Naive thymus-derived CD4-positive, alpha-beta T cell (primary cell): Measurements from ENCODE around the gene ERP27. TPM values are rescaled to one million over a fixed set of nuclear protein-coding genes. Genes with fewer than 3 reads are reported as not detected.

Source experiments
- ATAC-seq: fragments of 150-1000 bp; cut with Tn5 transposase; 2 replicates; pipeline ENCODE4 v1.10.0; 2021; ENCODE audit warnings: mild to moderate bottlenecking, moderate library complexity
- CTCF ChIA-PET: fragments of 350-600 bp; sonication (Branson Sonifier 250); formaldehyde crosslinking; loops from one replicate; lab custom pipeline; 2021; ENCODE audit warnings: antibody characterized with exemption; lab: Charles Lee
- POLR2A ChIA-PET: fragments of 350-600 bp; sonication (Branson Sonifier 250); formaldehyde crosslinking; loops from one replicate; lab custom pipeline; 2021; ENCODE audit warnings: antibody characterized with exemption, inconsistent platforms; lab: Charles Lee
- DNase-seq, 9 donors: peaks; one replicate each; pipeline versions ENCODE4 v3.0.0 to v3.0.0-alpha.2; 2020 to 2022; ENCODE audit warnings: mixed read lengths in 1 of 9
- H3K27ac ChIP-seq: one replicate; pipeline ENCODE4 v1.7.0; 2013; ENCODE audit warnings: mild to moderate bottlenecking, low read depth, low read length, moderate library complexity
- H3K27me3 ChIP-seq, 2 donors: one replicate each; pipeline ENCODE4 v1.7.0; 2013; ENCODE audit warnings: low read length in 2 of 2, mild to moderate bottlenecking in 2 of 2, moderate library complexity in 2 of 2; ENCODE audit not compliant: control insufficient read depth in 2 of 2, insufficient read depth in 2 of 2
- H3K36me3 ChIP-seq, 3 experiments: 1 replicate in 2 of 3; 2 replicates in 1 of 3; pipeline ENCODE4 v1.7.0; 2013; ENCODE audit warnings: low read length in 3 of 3, mild to moderate bottlenecking in 3 of 3, moderate library complexity in 1 of 3; ENCODE audit not compliant: insufficient read depth in 3 of 3, control insufficient read depth in 2 of 3
- H3K4me1 ChIP-seq, 2 donors: one replicate each; pipeline ENCODE4 v1.7.0; 2013; ENCODE audit warnings: low read length in 2 of 2, mild to moderate bottlenecking in 2 of 2, moderate library complexity in 1 of 2; ENCODE audit not compliant: control insufficient read depth in 2 of 2, insufficient read depth in 2 of 2
- H3K4me3 ChIP-seq: 2 replicates; pipeline ENCODE4 v1.7.0; 2013; ENCODE audit warnings: mild to moderate bottlenecking, low read length
- H3K9me3 ChIP-seq, 3 experiments: 1 replicate in 2 of 3; 2 replicates in 1 of 3; pipeline ENCODE4 v1.7.0; 2013; ENCODE audit warnings: low read length in 3 of 3; ENCODE audit not compliant: control insufficient read depth in 2 of 3
- H3K27ac Mint-ChIP-seq, 9 donors: one replicate each; pipeline ENCODE4 v1.8.0; 2020 to 2022; ENCODE audit warnings: mixed read lengths in 9 of 9, mild to moderate bottlenecking in 8 of 9, moderate library complexity in 5 of 9, inconsistent platforms in 2 of 9
- H3K27me3 Mint-ChIP-seq, 5 donors: one replicate each; pipeline ENCODE4 v1.8.0; 2021 to 2022; ENCODE audit warnings: mixed read lengths in 5 of 5, mild to moderate bottlenecking in 1 of 5
- H3K36me3 Mint-ChIP-seq, 5 donors: one replicate each; pipeline ENCODE4 v1.8.0; 2020 to 2022; ENCODE audit warnings: mixed read lengths in 5 of 5, mild to moderate bottlenecking in 3 of 5, inconsistent platforms in 1 of 5
- H3K4me1 Mint-ChIP-seq, 7 donors: one replicate each; pipeline ENCODE4 v1.8.0; 2020 to 2022; ENCODE audit warnings: mixed read lengths in 7 of 7, mild to moderate bottlenecking in 3 of 7, inconsistent platforms in 1 of 7
- H3K4me3 Mint-ChIP-seq, 10 donors: one replicate each; pipeline ENCODE4 v1.8.0; 2020 to 2022; ENCODE audit warnings: mild to moderate bottlenecking in 10 of 10, mixed read lengths in 10 of 10, moderate library complexity in 6 of 10, inconsistent platforms in 2 of 10
- H3K9me3 Mint-ChIP-seq, 11 donors: one replicate each; pipeline ENCODE4 v1.8.0; 2020 to 2022; ENCODE audit warnings: mixed read lengths in 11 of 11, mild to moderate bottlenecking in 4 of 11, inconsistent platforms in 1 of 11, moderate library complexity in 1 of 11
- intact Hi-C, 2 donors: fragments of 100-400 bp; cut with micrococcal nuclease; formaldehyde crosslinking; loops; one replicate each; pipeline ENCODE4 v1.15.1; 2023
- polyA plus RNA-seq, 2 donors: library from polyadenylated mRNA; unstranded; fragments of 300-500 nt; fragmentation: Illumina TruSeq; gene quantifications; one replicate each; pipeline ENCODE4 v1.2.3, GENCODE V29; 2021
- total RNA-seq, 6 experiments: library from RNA in 5 of 6; stranded (reverse) in 5 of 6; gene quantifications; 1 replicate in 5 of 6; 2 replicates in 1 of 6; pipeline ENCODE4 v1.2.3 and lab custom pipeline; 2021 to 2026

The ERP27 gene
- total and polyA plus RNA-seq, 7 experiments from 2014 or later, result 5.6 to 20.3 (median 13.1) TPM

DNA sequence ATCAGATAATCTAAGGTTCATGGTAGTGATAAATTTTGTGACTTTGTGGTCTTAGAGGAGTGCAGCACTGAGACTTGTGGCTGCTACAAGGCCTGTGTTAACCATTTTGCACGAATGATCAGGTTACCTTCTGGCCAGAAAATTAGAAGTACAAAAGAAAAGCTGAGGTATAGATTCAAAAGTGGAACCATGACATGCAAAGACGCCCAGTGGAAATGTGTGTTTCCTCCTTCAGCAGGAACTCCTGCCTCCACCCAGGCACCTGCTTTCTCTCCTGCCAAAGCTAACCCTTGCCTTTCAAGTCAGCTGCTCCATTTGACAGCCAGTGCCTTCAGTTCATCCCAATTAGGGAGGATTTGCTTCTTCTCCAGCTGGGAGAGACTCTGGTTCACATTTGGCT lies 44.7 kb upstream of the ERP27 start:
- Mint-ChIP-seq H3K36me3 (peaks cover 0 to 2% (median 0%) of the 10 kb centered on the region in 5 donors), H3K4me1 (peaks cover 34 to 80% (median 68%) of the 10 kb centered on the region in 7 donors), H3K4me3 (peak overlapping the region; percentile 26 to 67 (median 56)), H3K9me3 (no peaks in the 10 kb centered on the region), H3K27ac (peak overlapping the region in 8 of 9 donors; percentile 16 to 77 (median 70)), H3K27me3 (peaks cover 0 to under 1% (median 0%) of the 10 kb centered on the region in 5 donors)
- Histone ChIP-seq H3K36me3 (no peaks in the 10 kb centered on the region), H3K27ac (no peak overlapping the region), H3K4me3 (no peak overlapping the region), H3K4me1 (peaks cover 17 to 50% of the 10 kb centered on the region in 2 donors), H3K9me3 (no peaks in the 10 kb centered on the region), H3K27me3 (no peaks in the 10 kb centered on the region)
- DNase-seq, result peak in 3 of 9 donors; percentile 17 to 21 (median 19)
- POLR2A ChIA-PET, result interaction anchor here (0.9 to 4.4 kb wide), 5 partner anchors 10 to 35 kb away, joined by 3 to 22 read pairs (median 3); partner anchors contain the start of genes ARHGDIB and PDE6H
- intact Hi-C loops, result loop anchor here in 1 of 2 donors (1.0 kb wide), 1 partner anchor 10 kb away; the partner anchor contains the start of gene PDE6H
- peak; percentile 26 for ATAC-seq
- CTCF ChIA-PET, result interaction anchor here (1.3 to 1.4 kb wide), 2 partner anchors 13 to 46 kb away, joined by 3 to 5 read pairs; no protein-coding TSS in a partner anchor

DNA sequence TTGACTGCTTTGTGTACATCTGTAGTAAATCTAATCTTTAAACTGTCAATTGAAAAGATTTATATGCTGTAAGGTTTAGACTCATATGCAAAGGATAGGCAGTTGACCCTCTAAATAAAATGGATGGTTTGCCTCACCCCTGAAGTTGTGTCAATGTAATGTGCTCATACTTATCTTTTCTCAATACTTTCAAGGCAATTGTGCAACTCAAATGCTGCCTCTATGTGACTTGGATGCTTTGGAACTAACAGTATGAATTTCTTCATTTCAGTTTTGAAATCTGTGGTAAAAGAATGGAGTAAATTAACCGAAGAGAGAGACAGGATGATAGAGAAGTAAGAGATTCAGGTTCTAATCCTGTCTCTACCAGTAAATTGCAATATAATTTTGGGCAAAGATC lies 44.2 kb upstream of the ERP27 start:
- CTCF ChIA-PET, result interaction anchor here (1.3 to 1.4 kb wide), 2 partner anchors 13 to 46 kb away, joined by 3 to 5 read pairs; no protein-coding TSS in a partner anchor
- Mint-ChIP-seq H3K27me3 (no peaks in the 10 kb centered on the region), H3K9me3 (no peaks in the 10 kb centered on the region), H3K4me3 (peak overlapping the region in 9 of 10 donors; percentile 26 to 67 (median 57)), H3K27ac (peak overlapping the region in 7 of 9 donors; percentile 31 to 77 (median 71)), H3K36me3 (peaks cover 0 to 1% (median 0%) of the 10 kb centered on the region in 5 donors), H3K4me1 (peaks cover 37 to 82% (median 68%) of the 10 kb centered on the region in 7 donors)
- Histone ChIP-seq H3K9me3 (no peaks in the 10 kb centered on the region), H3K4me3 (no peak overlapping the region), H3K27ac (no peak overlapping the region), H3K4me1 (peaks cover 17 to 50% of the 10 kb centered on the region in 2 donors), H3K27me3 (no peaks in the 10 kb centered on the region), H3K36me3 (no peaks in the 10 kb centered on the region)
- peak; percentile 26 for ATAC-seq
- POLR2A ChIA-PET, result interaction anchor here (1.0 to 4.4 kb wide), 5 partner anchors 10 to 41 kb away, joined by 3 to 22 read pairs (median 4); partner anchors contain the start of genes ARHGDIB and PDE6H
- no peak for DNase-seq
- intact Hi-C loops, result no loop called here

DNA sequence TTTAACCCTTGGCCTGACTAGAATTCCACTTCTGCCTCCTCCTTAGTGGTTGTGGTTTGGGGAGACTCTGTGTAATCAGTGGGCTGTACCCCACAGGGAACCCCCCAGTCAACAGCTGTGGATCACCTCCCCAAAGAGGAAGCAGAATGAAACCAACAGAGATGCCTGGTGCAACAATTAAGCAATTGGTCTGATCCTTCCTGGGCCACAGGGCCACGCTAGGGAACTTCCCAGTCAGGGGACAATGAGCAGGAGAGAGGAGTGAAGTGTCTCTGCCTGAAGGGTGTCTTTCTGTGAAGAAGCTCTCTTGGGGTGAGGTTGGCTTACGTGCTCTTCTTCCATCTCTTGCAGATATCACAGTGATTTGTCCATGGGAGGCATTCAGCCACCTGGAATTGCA lies 42.7 kb upstream of the ERP27 start:
- intact Hi-C loops, result no loop called here
- no peaks in the 10 kb centered on the region for H3K27me3 Mint-ChIP-seq
- POLR2A ChIA-PET, result interaction anchor here (1.0 to 4.4 kb wide), 5 partner anchors 8 to 40 kb away, joined by 4 to 22 read pairs (median 5); partner anchors contain the start of gene PDE6H

DNA sequence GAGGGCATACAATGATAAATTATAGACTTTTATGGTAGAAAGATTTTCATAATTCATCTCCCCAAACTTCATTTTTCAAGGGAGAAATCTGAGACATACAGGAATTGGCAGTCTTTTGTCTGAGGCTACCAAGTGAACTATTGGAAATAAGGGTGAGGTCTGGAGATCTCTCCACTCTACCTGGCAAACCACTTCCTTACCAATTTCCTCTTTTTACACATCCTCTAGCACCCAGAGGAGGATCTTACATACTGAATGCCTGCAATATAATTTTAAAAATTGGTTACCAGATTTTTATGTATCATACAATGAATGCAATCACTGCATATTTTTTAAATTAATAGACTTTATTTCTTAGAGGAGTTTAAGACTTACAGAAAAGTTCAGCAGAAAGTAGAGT lies 41.1 kb upstream of the ERP27 start:
- no peaks in the 10 kb centered on the region for H3K9me3 ChIP-seq
- H3K4me1 Mint-ChIP-seq, result peaks cover 43 to 68% (median 61%) of the 10 kb centered on the region in 7 donors
- no peak overlapping the region for H3K4me3 ChIP-seq
- no peaks in the 10 kb centered on the region for H3K9me3 Mint-ChIP-seq
- peaks cover 17 to 44% of the 10 kb centered on the region in 2 donors for H3K4me1 ChIP-seq
- peak overlapping the region in 5 of 9 donors; percentile 2 to 74 (median 9) for H3K27ac Mint-ChIP-seq
- no peaks in the 10 kb centered on the region for H3K36me3 ChIP-seq
- peaks cover 0 to 1% (median 0%) of the 10 kb centered on the region in 5 donors for H3K36me3 Mint-ChIP-seq
- peak overlapping the region in 7 of 10 donors; percentile 5 to 59 (median 36) for H3K4me3 Mint-ChIP-seq
- CTCF ChIA-PET, result no interaction called here
- no peaks in the 10 kb centered on the region for H3K27me3 Mint-ChIP-seq
- DNase-seq (no peak), ATAC-seq (no peak)
- intact Hi-C loops, result loop anchor here in 1 of 2 donors (2.0 kb wide), 2 partner anchors 13 to 17 kb away; no protein-coding TSS in a partner anchor
- POLR2A ChIA-PET, result interaction anchor here (0.6 to 2.8 kb wide), 4 partner anchors 11 to 591 kb away, joined by 3 to 9 read pairs (median 4); no protein-coding TSS in a partner anchor
- H3K27ac ChIP-seq, result no peak overlapping the region
- no peaks in the 10 kb centered on the region for H3K27me3 ChIP-seq

More for the DNA sequence above, 42.7 kb upstream of the ERP27 start:
- Mint-ChIP-seq H3K4me1 (peaks cover 41 to 75% (median 68%) of the 10 kb centered on the region in 7 donors), H3K4me3 (peak overlapping the region in 6 of 10 donors; percentile 10 to 62 (median 18)), H3K36me3 (peaks cover 0 to 1% (median 0%) of the 10 kb centered on the region in 5 donors), H3K27ac (peak overlapping the region in 6 of 9 donors; percentile 1 to 78 (median 18)), H3K9me3 (no peaks in the 10 kb centered on the region)
- CTCF ChIA-PET, result no interaction called here
- H3K4me3 ChIP-seq, result no peak overlapping the region
- no peak overlapping the region for H3K27ac ChIP-seq
- H3K4me1 ChIP-seq, result peaks cover 17 to 50% of the 10 kb centered on the region in 2 donors
- H3K9me3 ChIP-seq, result no peaks in the 10 kb centered on the region
- ATAC-seq (peak; percentile 84), DNase-seq (no peak)
- H3K27me3 ChIP-seq, result no peaks in the 10 kb centered on the region
- no peaks in the 10 kb centered on the region for H3K36me3 ChIP-seq

DNA sequence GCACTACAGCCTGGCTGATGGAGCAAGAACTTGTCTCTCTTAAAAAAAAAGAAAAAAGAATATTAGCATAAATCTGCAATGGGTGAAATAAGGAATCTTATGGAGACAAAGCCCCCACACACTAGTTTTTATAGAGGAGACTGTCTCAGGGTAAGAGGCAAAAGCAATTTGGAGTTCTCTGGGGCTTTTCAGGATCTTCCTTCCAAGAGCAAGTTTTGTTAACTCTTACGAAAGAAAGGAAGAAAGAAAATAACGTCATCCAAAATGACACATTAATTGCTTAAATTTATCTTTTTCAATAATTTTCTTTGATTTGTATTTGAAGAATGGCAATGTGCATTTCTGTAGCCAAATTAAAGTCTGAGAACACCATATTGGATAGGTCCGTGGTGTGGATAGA lies 38.3 kb upstream of the ERP27 start:
- intact Hi-C loops, result no loop called here
- ChIA-PET CTCF (interaction anchor here (1.3 kb wide), 1 partner anchor 19 kb away, joined by 3 read pairs; no protein-coding TSS in a partner anchor), POLR2A (interaction anchor here (1.0 to 1.6 kb wide), 4 partner anchors 8 to 206 kb away, joined by 3 to 5 read pairs (median 4); partner anchors contain the start of gene ARHGDIB)
- ATAC-seq (no peak), DNase-seq (no peak)
- Histone ChIP-seq H3K36me3 (no peaks in the 10 kb centered on the region), H3K4me3 (no peak overlapping the region), H3K27ac (no peak overlapping the region), H3K4me1 (peaks cover 8 to 39% of the 10 kb centered on the region in 2 donors), H3K27me3 (no peaks in the 10 kb centered on the region), H3K9me3 (no peaks in the 10 kb centered on the region)
- H3K27ac Mint-ChIP-seq, result peak overlapping the region in 2 of 9 donors; percentile 48 to 58
- H3K9me3 Mint-ChIP-seq, result peaks cover 0 to 1% (median 0%) of the 10 kb centered on the region in 11 donors
- H3K27me3 Mint-ChIP-seq, result no peaks in the 10 kb centered on the region
- peaks cover 40 to 71% (median 64%) of the 10 kb centered on the region in 7 donors for H3K4me1 Mint-ChIP-seq
- H3K36me3 Mint-ChIP-seq, result peaks cover 0 to 1% (median 0%) of the 10 kb centered on the region in 5 donors
- H3K4me3 Mint-ChIP-seq, result no peak overlapping the region

DNA sequence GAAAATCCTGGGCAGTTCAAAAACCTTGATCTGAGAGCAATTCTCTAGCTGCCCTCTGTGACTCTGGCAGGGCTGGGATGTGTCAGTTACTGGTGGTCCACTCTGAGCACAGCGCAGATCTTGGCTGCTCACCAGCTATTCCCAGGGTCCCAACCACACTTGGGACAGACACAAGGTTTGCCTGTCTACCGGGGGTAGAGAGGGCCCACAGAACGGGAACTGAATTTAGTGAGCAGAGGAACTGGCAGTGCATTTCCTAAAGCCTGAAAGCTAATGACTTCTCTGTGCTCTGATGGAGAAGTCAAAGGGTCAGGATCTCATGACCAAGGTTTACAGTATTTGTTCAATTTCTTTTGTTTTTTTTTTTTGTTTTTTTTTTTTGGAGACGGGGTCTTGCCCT lies 37.1 kb upstream of the ERP27 start:
- no peak overlapping the region for H3K4me3 Mint-ChIP-seq
- Histone ChIP-seq H3K27ac (no peak overlapping the region), H3K4me3 (no peak overlapping the region), H3K4me1 (peaks cover 8 to 29% of the 10 kb centered on the region in 2 donors), H3K36me3 (no peaks in the 10 kb centered on the region), H3K9me3 (no peaks in the 10 kb centered on the region), H3K27me3 (no peaks in the 10 kb centered on the region)
- H3K27ac Mint-ChIP-seq, result peak overlapping the region in 1 of 9 donors; percentile 13
- CTCF ChIA-PET, result interaction anchor here (1.3 kb wide), 1 partner anchor 20 kb away, joined by 3 read pairs; no protein-coding TSS in a partner anchor
- POLR2A ChIA-PET, result interaction anchor here (0.6 to 3.8 kb wide), 3 partner anchors 13 to 204 kb away, joined by 4 to 17 read pairs (median 5); partner anchors contain the start of gene ARHGDIB
- H3K4me1 Mint-ChIP-seq, result peaks cover 36 to 70% (median 63%) of the 10 kb centered on the region in 7 donors
- H3K27me3 Mint-ChIP-seq, result no peaks in the 10 kb centered on the region
- H3K36me3 Mint-ChIP-seq, result peaks cover 0 to 4% (median 0%) of the 10 kb centered on the region in 5 donors
- DNase-seq (no peak), ATAC-seq (peak; percentile 54)
- intact Hi-C loops, result no loop called here
- H3K9me3 Mint-ChIP-seq, result peaks cover 0 to 2% (median 0%) of the 10 kb centered on the region in 11 donors
